ENCODE data around the gene RAB14. TPM values are rescaled to one million over a fixed set of nuclear protein-coding genes. Genes with fewer than 3 reads are reported as not detected.
"Not testable (repeated sequence)": the region's sequence is repeated elsewhere in the genome, so short reads cannot be mapped to it uniquely, and the experiment has no call there.

The RAB14 gene
- total RNA-seq, 6 donors from 2014 or later: 21.3 to 90.8 (median 77.4) TPM

- H3K27me3 ChIP-seq: no peaks in the 10 kb centered on the region
- WGBS, 2 donors: 73 to 76% methylated on average over 3 of the region's 3 CpGs
- H3K4me1 ChIP-seq: peaks cover 39 to 74% (median 42%) of the 10 kb centered on the region in 4 donors
- H3K9me3 ChIP-seq: no peaks in the 10 kb centered on the region
- no peak for ATAC-seq (ENCODE audit: low FRiP score in 2 of 2)
- TF ChIP-seq EP300 (IDR thresholded peaks at IDR 0.05) (no peak), POLR2A (IDR thresholded peaks at IDR 0.05) (no peak), CTCF (IDR thresholded peaks at IDR 0.05) (no peak), POLR2AphosphoS5 (IDR thresholded peaks at IDR 0.05) (no peak)
- peaks cover 0 to 64% (median 8%) of the 10 kb centered on the region in 4 donors for H3K36me3 ChIP-seq
- no peak for DNase-seq
- peak overlapping the region in 2 of 4 donors; percentile 12 to 33 for H3K27ac ChIP-seq
- no peak overlapping the region for H3K4me3 ChIP-seq
Observed at GRCh38 chr9:121182101-121182836, 19.4 kb downstream of the RAB14 start.

GRCh38 chr9:121179930-121180681 lies 21.6 kb downstream of the RAB14 start:
- 69 to 77% methylated on average over 3 of the region's 3 CpGs for WGBS, 2 donors

GRCh38 chr9:121179373-121179721 lies 22.3 kb downstream of the RAB14 start:
- peaks cover 15 to 49% (median 19%) of the 10 kb centered on the region in 4 donors for H3K4me1 ChIP-seq
- H3K36me3 ChIP-seq: peaks cover 0 to 80% (median 15%) of the 10 kb centered on the region in 4 donors
- 81 to 93% methylated on average over 1 of the region's 1 CpG for WGBS, 2 donors
- H3K4me3 ChIP-seq; H3K27me3 ChIP-seq; H3K27ac ChIP-seq; H3K9me3 ChIP-seq; ATAC-seq (ENCODE audit: low FRiP score in 2 of 2); DNase-seq: not testable (repeated sequence)

More at GRCh38 chr9:121179930-121180681, 21.6 kb downstream of the RAB14 start:
- Histone ChIP-seq H3K4me1 (peaks cover 20 to 57% (median 26%) of the 10 kb centered on the region in 4 donors), H3K27ac (peak overlapping the region in 1 of 4 donors; percentile 23), H3K4me3 (no peak overlapping the region), H3K27me3 (no peaks in the 10 kb centered on the region), H3K36me3 (peaks cover 0 to 74% (median 10%) of the 10 kb centered on the region in 4 donors), H3K9me3 (no peaks in the 10 kb centered on the region)
- DNase-seq (no peak), ATAC-seq (ENCODE audit: low FRiP score in 2 of 2) (no peak)
- TF ChIP-seq POLR2A (IDR thresholded peaks at IDR 0.05) (no peak), EP300 (IDR thresholded peaks at IDR 0.05) (no peak), CTCF (IDR thresholded peaks at IDR 0.05) (no peak), POLR2AphosphoS5 (IDR thresholded peaks at IDR 0.05) (no peak)

- WGBS, 2 donors: 80 to 82% methylated on average over 6 of the region's 6 CpGs
- H3K27ac ChIP-seq: no peak overlapping the region
- no peaks in the 10 kb centered on the region for H3K27me3 ChIP-seq
- TF ChIP-seq POLR2A (IDR thresholded peaks at IDR 0.05) (no peak), EP300 (IDR thresholded peaks at IDR 0.05) (no peak), POLR2AphosphoS5 (IDR thresholded peaks at IDR 0.05) (no peak), CTCF (IDR thresholded peaks at IDR 0.05) (no peak)
- no peak for ATAC-seq (ENCODE audit: low FRiP score in 2 of 2)
- no peak overlapping the region for H3K4me3 ChIP-seq
- H3K4me1 ChIP-seq: peaks cover 12 to 44% (median 19%) of the 10 kb centered on the region in 4 donors
- no peak for DNase-seq
- no peaks in the 10 kb centered on the region for H3K9me3 ChIP-seq
- peaks cover 0 to 84% (median 15%) of the 10 kb centered on the region in 4 donors for H3K36me3 ChIP-seq
Observed at GRCh38 chr9:121178676-121179372, 22.8 kb downstream of the RAB14 start.

GRCh38 chr9:121173501-121173900 lies 28.2 kb downstream of the RAB14 start:
- no peak for DNase-seq
- no peaks in the 10 kb centered on the region for H3K9me3 ChIP-seq
- ATAC-seq (ENCODE audit: low FRiP score in 2 of 2): no peak
- peaks cover 2 to 94% (median 44%) of the 10 kb centered on the region in 4 donors for H3K36me3 ChIP-seq
- H3K27me3 ChIP-seq: no peaks in the 10 kb centered on the region
- H3K27ac ChIP-seq: no peak overlapping the region
- peaks cover 3 to 12% (median 7%) of the 10 kb centered on the region in 4 donors for H3K4me1 ChIP-seq
- H3K4me3 ChIP-seq: no peak overlapping the region
- TF ChIP-seq POLR2A (IDR thresholded peaks at IDR 0.05) (no peak), CTCF (IDR thresholded peaks at IDR 0.05) (no peak), EP300 (IDR thresholded peaks at IDR 0.05) (no peak), POLR2AphosphoS5 (IDR thresholded peaks at IDR 0.05) (no peak)
- 93 to 95% methylated on average over 7 of the region's 7 CpGs for WGBS, 2 donors
